GM15510 (cell line): ENCODE results near the gene SCN5A.

Experiments
- POLR2A ChIP-seq: IDR thresholded peaks from 3 replicates; pipeline ENCODE4 v1.6.1; 2011; ENCODE audit warnings: borderline replicate concordance; ENCODE audit not compliant: insufficient read length; ENCODE audit errors: extremely low read depth

The SCN5A gene

GRCh38 chr3:38574411-38575278 lies 74.8 kb downstream of the SCN5A start:
- TF ChIP-seq POLR2A = no peak

GRCh38 chr3:38573556-38573955 lies 75.9 kb downstream of the SCN5A start:
- TF ChIP-seq POLR2A = no peak

- TF ChIP-seq POLR2A = no peak
Observed at GRCh38 chr3:38573111-38573510, 76.4 kb downstream of the SCN5A start.

- TF ChIP-seq POLR2A = no peak
Observed at GRCh38 chr3:38567498-38567897, 82.0 kb downstream of the SCN5A start.

GRCh38 chr3:38566215-38566528 lies 83.3 kb downstream of the SCN5A start:
- no peak for TF ChIP-seq POLR2A

GRCh38 chr3:38565339-38566214 lies 83.9 kb downstream of the SCN5A start:
- TF ChIP-seq POLR2A = no peak

- TF ChIP-seq POLR2A = no peak
Observed at GRCh38 chr3:38564631-38565338, 84.7 kb downstream of the SCN5A start.

- no peak for TF ChIP-seq POLR2A
Observed at GRCh38 chr3:38563886-38564270, 85.6 kb downstream of the SCN5A start.

GRCh38 chr3:38563070-38563885 lies 86.2 kb downstream of the SCN5A start:
- no peak for TF ChIP-seq POLR2A

- no peak for TF ChIP-seq POLR2A
Observed at GRCh38 chr3:38562467-38562925, 87.0 kb downstream of the SCN5A start.

- no peak for TF ChIP-seq POLR2A
Observed at GRCh38 chr3:38561746-38562466, 87.6 kb downstream of the SCN5A start.

- no peak for TF ChIP-seq POLR2A
Observed at GRCh38 chr3:38560996-38561717, 88.3 kb downstream of the SCN5A start.

- no peak for TF ChIP-seq POLR2A
Observed at GRCh38 chr3:38560284-38560683, 89.2 kb downstream of the SCN5A start.
